Measurements from ENCODE around the gene EDAR. TPM values are rescaled to one million over a fixed set of nuclear protein-coding genes. Genes with fewer than 3 reads are reported as not detected.
A peak's percentile ranks its signal among the peaks of the same experiment; 100 is the strongest.

EDAR gene
- total RNA-seq, 1 donor from 2014 or later, result 0.22 TPM

DNA sequence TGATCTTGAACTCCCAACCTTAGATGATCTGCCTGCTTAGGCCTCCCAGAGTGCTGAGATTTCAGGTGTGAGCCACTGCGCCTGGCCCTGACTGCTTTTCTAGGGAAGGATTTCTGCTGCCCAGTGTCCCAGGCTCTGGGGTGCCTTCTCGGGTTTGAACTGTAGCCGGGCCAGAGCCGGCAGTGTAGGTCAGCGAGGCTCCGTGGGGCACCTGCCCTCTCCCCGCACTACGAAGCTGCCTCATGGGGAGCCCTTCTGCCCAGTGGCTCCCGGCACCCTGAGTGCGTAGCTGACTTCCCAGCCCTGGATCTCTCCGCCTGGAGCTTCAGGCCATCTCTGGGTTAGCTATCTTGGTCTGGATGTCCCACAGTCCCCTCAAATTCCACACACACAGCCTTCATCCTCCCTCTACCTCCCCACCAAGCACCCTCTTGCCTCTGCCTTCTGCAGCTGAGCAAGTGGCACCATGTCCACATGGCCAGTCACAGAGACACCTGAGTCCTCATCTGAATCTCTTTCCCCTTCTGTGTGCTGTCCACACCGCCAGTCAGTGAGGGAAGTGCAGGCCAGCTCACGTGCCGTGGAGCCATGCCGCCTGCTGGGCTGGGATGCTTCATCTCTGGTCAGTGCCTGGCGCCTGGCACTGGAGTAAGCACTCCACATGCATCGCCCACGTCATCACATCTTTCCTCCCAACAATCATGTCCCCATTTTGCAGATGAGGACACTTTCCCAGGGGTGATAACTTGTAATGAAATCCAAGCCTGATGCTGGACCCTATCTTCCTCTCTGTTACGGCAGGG, 69.2 kb downstream of the EDAR start:
- ATAC-seq (no peak), DNase-seq (ENCODE audit: low spot score) (no peak)
- intact Hi-C loops (cut with DNase I), result no loop called here

DNA sequence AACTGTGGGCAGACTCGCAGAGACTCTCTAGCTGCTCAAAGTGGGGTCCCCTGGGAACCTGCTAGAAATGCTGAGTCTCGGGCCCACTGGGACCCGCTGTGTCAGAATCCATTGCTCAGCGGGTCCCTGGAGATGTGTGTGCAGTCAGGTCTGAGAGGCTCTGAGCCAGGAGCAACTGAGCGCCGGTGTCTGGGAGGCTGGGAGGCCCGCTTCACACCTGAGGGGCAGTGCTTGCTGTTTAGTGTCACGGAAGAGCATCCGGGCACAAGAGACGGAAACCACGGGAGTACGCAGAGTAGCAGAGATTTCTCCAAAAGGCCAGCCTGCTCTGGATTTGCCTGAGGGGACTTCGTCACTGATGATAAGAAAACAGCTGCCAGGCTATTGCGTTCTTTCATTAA, 70.1 kb downstream of the EDAR start:
- intact Hi-C loops (cut with DNase I), result no loop called here
- no peak for ATAC-seq
- DNase-seq (ENCODE audit: low spot score), result no peak

DNA sequence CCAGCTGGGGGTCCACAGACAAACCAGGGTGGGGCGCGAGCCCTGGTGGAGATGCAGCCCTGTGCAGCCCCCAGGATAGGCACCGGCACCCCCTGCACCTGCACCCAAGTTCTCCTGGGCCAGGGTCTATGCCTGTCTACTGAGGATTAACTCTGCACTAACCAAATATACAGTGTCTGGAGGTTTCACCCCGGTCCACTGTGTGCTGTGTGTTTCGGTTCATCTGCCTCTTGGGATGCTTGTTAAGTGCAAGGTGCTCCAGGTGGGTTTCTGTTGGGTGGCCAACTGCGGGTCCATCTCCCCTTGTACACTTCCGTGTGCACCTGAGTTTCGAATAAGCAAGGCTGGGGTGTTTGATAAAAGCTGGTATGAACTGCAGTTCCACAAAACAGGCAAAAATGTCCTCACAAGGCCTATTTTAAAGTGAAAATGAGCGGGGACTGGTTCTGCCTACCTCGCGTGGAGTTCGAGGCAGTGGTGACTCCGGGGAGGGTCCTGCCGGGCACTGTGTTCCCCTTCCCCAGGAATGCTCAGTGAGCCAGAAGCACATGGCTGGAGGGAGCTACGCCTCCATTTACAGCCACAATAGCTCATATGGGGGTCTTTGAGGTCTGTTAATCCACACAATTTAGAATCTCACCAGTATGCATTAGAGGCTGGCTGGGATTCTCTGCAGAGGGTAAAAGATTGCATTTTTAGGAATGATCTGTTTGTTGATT, 70.7 kb downstream of the EDAR start:
- intact Hi-C loops (cut with DNase I), result no loop called here
- no peak for DNase-seq (ENCODE audit: low spot score)
- no peak for ATAC-seq

DNA sequence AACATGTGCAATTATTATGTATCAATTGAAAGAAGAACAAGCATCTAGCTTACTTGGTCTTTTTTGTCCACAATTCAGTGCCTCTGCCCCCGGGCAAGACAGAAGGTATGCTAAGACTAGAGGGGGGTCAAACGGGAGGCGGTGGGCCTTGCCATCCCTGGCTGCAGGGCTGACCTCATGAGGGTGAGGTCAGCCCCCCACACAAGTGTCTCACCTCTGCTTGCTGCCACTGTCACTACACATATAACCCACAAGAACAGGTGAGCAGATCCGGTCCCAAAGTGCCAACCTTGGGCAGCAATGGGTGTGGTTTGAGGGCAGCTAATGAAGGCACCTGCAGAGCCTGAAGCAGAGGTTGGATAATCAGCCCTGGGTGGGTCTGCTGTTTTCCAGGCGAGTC, 71.5 kb downstream of the EDAR start:
- ATAC-seq (no peak), DNase-seq (ENCODE audit: low spot score) (no peak)
- intact Hi-C loops (cut with DNase I), result no loop called here

DNA sequence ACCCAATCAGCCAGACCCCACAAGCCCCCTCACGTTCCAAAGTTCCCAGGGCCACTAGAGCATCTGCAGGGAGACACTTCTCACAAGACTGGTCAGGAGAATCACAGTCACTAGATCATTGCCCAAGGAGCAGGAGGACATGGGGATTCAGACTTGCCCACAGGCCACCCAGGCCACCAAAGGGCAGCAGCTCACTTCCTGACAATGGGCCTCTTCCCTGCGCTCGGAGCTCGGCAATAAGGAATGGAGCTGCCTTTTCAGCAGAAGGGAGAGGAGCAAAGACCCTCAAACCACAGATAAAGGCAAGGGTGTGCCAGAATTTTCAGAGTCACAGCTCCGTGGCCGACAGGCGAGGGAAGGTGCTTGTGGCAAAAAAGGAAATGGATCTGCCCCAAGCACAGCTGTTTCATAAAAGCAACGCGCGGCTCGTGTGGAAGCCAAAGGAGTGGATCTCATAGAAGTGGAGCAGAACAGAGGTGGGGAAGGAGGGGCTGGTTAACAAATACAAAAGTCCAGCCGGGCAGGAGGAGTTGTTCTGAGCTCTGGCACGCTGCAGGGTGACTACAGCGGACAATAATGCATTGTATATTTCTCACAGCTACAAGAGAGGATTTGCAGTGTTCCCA, 72.1 kb downstream of the EDAR start:
- no peak for ATAC-seq

DNA sequence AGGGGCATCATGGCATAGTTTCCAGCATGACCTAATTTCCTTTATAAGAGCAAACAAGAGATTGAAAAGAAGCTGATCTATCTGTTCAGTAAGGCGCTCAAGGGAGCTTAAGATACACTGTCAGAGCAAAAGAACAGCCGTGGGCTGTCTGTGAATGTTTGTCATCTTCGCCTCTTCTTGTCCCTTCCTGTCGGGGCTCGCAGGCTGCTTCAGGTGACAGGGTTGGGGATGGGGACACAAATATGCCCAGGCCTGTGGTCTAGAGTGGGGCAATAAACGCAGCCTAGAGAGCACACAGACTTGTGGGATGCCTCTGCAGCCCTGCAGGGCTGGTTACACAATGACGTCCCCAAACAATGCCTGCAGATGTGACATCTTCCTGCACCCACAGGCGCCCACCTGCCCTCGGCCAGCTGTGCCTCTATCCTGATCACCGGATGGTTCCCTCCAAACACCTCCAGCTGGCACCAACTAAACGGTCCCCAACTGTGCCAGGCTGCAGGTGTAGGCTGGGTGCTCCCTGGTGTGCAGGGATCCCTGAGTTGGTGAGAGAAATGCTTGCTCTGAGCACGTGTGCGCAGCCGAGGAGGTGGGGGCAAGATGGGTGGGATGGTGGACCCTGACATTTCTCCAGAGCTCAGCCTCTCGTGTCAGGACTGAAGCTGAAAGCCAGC, 72.8 kb downstream of the EDAR start:
- no peak for DNase-seq (ENCODE audit: low spot score)
- no peak for ATAC-seq
- intact Hi-C loops (cut with DNase I), result no loop called here

More for the DNA sequence above, 72.1 kb downstream of the EDAR start:
- intact Hi-C loops (cut with DNase I), result no loop called here
- no peak for DNase-seq (ENCODE audit: low spot score)

DNA sequence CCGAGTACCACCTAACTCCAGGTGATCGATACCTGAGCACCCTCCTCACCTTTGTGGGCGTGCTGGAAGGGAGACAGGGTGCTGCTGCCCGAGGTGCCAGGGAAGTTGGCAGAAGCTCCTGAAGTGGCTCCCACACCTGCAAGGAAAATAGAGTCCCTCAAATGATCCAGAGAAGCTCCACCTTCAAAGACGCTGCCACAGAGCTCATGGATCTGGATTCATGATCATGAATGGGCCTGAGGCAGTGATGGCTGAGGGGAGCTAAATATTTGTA, 76.5 kb downstream of the EDAR start:
- ATAC-seq (no peak), DNase-seq (ENCODE audit: low spot score) (no peak)

DNA sequence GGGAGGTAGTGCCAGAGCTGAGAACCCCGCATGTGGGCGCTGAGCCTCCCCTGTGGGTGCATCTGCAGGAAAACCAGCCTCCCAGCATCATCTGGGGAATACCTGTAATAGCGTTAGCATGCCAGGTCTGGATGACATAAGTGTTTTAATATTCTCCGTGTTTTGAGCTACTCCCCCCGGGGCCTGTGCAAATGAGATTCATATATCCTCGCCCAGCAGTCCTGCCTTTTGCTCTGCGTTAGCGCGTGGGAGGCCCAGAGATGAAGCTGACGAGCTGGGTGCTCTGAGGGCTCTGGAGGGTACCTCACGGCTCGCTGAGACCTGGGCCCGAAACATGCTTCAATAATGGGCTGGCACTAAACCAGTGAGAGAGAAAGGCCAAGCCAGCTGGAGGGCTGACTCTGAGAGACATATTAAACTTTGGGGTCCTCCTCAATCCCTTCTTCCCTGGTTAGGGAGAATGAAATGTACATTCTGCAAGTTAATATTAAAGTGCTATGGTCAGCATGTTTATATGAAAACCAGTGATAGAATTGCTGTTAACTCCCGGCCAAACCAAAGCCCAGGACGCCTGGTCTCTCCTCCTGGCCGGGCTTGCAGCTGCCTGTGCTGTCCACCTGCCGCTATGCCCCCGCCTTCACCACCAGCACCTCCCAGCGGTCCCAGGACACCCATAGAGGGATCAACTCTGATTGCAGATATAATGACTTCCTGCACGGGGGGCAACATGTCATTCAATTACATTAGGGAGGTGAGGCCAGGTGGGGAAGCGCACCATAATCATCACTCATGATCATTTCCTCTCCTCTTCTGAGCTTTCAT, 77.0 kb downstream of the EDAR start:
- ATAC-seq, result no peak
- intact Hi-C loops (cut with DNase I), result no loop called here
- no peak for DNase-seq (ENCODE audit: low spot score)

More for the DNA sequence above, 76.5 kb downstream of the EDAR start:
- intact Hi-C loops (cut with DNase I), result no loop called here

DNA sequence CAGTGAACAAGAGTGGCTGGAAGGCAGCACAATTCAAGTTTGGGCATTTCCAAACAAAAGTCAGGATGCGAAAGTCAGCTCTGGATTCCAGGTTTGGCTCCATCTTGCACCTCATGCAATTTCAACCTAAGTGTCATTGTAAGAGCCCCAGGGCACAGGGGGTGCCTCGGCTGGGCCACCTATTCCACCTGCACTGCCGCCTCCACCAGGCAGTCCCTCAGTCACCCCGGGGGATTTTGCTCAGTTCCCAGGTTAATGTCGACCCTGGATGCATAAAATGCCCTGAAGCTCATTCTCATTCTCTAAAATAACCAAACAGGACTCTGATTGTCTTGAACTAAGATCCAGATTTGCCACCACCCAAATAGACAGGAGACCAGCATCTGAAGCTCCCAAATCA, 77.6 kb downstream of the EDAR start:
- no peak for DNase-seq (ENCODE audit: low spot score)
- intact Hi-C loops (cut with DNase I), result no loop called here
- no peak for ATAC-seq

DNA sequence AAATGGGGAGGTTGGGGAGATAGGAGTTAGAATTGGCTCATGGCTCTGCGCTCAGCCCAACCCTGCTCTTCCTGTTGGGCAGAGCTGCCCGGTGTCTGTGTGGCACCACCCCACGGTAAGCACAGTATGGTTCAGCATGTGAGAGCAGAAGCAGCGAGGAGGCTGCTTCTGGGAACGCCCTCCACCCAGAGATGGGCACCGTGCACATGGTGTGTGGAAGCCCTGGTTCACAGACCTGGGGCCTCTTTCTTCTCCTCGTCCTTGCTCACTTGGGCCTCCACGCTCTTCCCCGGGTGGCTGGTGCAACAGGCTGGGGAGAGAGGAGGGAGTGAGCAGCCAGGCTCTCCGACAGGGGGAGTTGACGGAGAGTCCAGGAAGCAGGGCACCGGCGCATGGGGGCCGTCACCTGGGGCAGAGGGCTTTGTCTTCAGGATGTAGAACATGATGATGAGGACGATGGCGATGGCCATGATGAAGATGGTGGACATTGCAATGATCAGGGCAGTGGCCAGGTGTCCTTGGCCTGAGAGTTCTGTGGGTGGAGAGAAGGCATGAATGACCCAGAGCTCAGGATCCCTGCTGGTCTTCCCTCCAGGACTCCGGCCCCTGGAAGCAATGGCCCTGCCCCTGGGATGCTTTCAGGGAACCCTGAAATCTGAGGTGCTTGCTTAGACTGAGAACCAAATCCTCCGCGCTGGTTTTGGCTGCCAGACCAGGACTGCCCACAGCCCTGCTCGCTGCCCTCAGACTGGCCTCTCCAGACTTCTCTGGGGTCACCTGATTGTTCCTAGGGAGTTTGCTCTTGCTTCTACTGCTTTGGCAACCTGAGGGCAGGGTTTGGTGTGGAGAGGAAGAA, 78.3 kb downstream of the EDAR start:
- intact Hi-C loops (cut with DNase I), result no loop called here
- no peak for ATAC-seq
- DNase-seq (ENCODE audit: low spot score), result no peak

DNA sequence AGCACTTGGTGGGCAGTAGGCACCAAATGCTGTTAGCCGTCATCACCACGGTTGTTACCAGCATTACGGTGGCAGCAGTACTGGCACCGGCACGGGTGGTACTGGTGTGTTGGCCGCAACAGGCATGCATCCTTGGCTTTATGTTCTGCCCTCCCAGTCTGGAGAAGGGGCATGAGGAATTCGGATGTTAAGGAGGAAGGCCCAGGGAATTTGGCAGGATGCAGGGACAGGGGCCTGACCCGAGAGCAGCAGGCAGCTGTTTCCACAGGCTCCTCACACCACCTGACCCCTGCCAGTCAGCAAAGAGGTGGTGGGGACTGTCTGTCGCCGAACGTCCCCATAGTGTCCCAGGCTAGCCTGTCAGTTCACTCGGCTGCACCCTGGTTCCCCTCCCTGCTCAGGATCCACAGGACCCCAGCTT, 79.0 kb downstream of the EDAR start:
- DNase-seq (ENCODE audit: low spot score) (no peak), ATAC-seq (no peak)
- intact Hi-C loops (cut with DNase I), result no loop called here

DNA sequence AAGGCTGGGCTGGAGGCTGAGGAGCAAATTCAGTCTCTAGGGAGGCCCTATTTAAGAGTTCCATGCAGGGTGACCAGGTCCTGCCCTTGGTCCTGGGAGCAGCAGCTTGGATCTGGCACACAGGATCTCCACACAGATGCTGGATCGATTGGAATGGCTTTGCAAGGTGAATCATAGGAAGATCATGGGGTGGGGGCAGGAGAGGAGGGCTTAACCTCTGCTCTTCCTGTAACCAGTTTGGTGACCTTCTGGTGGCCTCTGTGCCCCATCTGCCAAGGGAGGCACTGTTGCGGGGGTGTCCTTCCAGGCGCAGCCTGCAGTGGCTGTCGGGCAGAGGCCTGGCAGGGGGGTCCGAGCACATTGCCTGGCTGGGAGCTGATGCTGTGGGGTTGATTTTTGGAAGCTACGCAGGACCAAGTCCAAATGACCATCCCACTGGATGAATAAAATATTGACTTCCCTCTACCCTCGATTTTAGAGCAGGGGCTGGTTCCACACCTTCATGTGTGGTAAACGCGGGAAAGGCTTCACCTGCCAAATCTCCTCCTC, 79.7 kb downstream of the EDAR start:
- ATAC-seq (no peak), DNase-seq (ENCODE audit: low spot score) (no peak)
- intact Hi-C loops (cut with DNase I), result no loop called here

DNA sequence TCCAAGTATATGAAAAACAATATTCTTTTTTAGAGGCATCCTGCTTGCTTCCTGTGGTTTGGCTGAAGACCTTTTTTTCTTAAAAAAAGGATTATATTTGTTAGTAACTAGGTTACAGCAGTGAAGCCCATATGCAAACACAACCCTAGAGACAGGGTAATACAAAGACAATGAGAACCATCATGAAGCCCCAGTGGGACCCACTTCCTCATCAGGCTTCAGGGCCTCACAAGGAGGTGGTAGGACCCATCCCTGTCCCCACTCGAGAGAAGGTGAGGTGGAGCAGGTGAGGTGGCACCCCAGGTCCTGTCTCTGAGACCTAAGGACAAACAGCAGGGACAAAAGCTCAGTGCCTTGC, 80.3 kb downstream of the EDAR start:
- intact Hi-C loops (cut with DNase I), result no loop called here
- no peak for DNase-seq (ENCODE audit: low spot score)
- ATAC-seq, result peak; percentile 45

DNA sequence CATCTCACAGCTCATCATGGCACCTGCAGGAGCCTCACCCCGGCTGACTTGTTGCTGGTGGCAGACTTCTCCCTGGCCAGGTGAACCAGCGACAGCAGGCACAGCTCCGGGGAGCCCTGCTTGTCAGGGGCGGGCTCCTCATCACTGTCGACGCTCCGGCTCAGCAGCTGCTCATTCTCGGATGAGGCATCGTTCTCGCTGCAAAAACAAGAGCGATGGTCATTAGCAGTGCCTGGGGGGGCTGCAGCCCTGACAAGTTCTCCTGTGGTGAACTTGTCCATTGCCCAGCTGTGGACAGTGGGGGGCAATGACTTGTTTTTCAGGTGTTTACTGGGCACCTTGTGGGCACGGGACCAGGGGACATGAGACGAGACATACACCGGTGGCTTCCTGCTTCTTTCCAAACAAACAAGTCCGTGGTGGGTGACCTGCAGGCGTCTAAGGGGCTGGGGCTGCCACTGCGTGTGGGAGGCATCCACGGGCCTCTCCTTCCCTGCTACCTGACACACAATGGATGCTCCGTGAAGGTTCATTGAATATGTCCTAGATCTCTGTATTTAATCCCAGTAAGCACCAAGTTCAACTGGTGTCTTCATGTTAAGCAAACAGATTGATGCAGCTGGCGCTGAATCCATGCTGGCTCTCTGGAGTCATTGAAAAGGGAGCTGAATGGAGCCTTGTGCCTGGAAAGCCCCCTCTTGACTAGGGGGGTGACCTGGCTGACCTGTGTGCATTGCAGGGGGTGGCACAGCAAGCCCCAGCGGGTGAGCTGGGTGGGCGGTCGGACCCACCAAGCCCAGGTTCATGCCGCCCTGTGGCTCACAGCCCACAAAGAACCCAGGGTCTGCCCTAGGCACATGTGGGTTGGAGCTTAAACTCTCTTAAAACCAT, 81.0 kb downstream of the EDAR start:
- intact Hi-C loops (cut with DNase I), result no loop called here
- DNase-seq (ENCODE audit: low spot score) (no peak), ATAC-seq (no peak)

DNA sequence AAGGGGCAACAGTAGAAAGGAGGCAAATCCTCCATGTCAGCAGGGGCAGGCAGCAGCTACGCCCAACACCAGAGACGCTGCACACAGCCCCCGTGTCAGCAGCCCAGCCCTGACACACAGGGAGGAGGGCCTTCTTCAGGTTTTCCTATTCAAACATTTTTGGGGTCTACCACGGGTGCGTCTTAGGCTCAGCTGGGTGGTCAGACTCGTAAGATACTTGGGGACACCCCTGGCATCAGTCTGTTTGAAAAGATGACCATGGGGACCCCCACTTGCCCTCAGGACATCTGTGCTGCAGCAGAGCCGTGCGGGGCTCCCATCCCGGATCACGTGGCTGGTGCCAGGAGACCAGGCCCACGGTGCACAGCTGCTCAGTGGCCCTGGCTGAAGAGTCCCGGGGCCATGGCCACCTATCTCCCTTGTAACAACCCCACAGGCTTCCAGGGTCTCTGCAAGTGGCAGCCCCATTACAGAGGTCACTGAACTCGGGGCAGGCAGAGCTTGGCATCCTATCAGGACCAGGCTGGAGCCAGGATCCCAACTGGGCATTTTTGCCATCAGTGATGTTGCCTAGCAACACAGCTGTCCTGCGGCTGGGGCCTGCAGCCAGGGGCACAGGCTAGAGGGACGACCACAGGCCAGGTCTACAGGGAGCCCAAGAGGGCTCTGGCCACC, 82.5 kb downstream of the EDAR start:
- DNase-seq (ENCODE audit: low spot score), result no peak
- ATAC-seq, result no peak
- intact Hi-C loops (cut with DNase I), result no loop called here

DNA sequence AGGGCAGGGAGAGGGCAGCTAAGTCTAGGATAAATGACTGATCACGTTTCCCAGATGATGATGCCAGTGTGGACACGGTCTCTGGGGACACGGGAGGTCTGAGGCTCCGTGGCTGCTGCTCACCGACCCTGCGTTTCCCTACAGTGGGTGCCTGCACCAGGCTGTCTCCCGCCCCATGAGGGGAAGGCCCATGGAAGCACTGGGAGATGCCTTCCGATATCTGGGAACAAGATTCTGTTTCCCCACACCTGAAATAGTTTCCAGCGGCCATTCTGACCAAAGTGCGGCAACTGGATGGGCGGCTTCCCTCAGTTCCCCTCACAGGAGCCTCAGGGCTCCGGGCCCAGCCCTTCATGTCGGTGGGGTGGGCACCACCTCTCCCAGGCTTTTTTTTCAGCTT, 83.1 kb downstream of the EDAR start:
- intact Hi-C loops (cut with DNase I), result no loop called here
- no peak for DNase-seq (ENCODE audit: low spot score)

DNA sequence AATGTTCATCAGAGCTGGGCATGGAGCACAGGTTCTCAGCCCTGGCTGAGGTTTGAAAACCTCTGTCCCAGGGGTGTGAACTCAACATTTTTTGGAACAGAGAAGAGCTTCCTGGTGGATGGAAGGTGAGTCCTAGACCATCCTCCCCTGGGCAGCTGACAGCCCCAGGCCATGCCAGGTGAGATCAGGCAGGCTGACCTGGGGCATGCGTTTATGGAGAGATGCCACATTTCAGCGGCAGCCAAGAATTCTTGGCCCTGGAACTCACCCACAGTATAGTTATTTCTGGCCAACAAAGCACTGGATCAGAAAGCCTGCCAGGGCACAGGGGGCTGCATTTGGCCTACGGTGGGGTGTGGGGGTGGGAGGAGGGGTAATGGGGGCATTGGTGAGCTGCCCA, 83.8 kb downstream of the EDAR start:
- intact Hi-C loops (cut with DNase I), result no loop called here
- DNase-seq (ENCODE audit: low spot score), result no peak
- no peak for ATAC-seq

More for the DNA sequence above, 83.1 kb downstream of the EDAR start:
- ATAC-seq, result no peak
